IgD-negative memory B cell (primary cell): Measurements from ENCODE around the gene SRD5A1. TPM values are rescaled to one million over a fixed set of nuclear protein-coding genes. Genes with fewer than 3 reads are reported as not detected.

Experiments used
- H3K27ac Mint-ChIP-seq, 3 donors: one replicate each; pipeline ENCODE4 v1.8.0; 2020 to 2022; ENCODE audit warnings: mild to moderate bottlenecking in 3 of 3, mixed read lengths in 3 of 3, moderate library complexity in 1 of 3
- H3K27me3 Mint-ChIP-seq: one replicate; pipeline ENCODE4 v1.8.0; 2021; ENCODE audit warnings: mixed read lengths
- H3K36me3 Mint-ChIP-seq: one replicate; pipeline ENCODE4 v1.8.0; 2020; ENCODE audit warnings: mild to moderate bottlenecking, mixed read lengths
- H3K4me1 Mint-ChIP-seq, 3 donors: one replicate each; pipeline ENCODE4 v1.8.0; 2020 to 2022; ENCODE audit warnings: mixed read lengths in 3 of 3, mild to moderate bottlenecking in 1 of 3
- H3K4me3 Mint-ChIP-seq, 4 donors: one replicate each; pipeline ENCODE4 v1.8.0; 2020 to 2022; ENCODE audit warnings: mild to moderate bottlenecking in 4 of 4, mixed read lengths in 4 of 4, moderate library complexity in 3 of 4
- H3K9me3 Mint-ChIP-seq, 3 donors: one replicate each; pipeline ENCODE4 v1.8.0; 2020 to 2021; ENCODE audit warnings: mixed read lengths in 3 of 3, mild to moderate bottlenecking in 1 of 3
- polyA plus RNA-seq: library from polyadenylated mRNA; unstranded; fragments of 300-500 nt; fragmentation: Illumina TruSeq; gene quantifications from one replicate; pipeline ENCODE4 v1.2.3, GENCODE V29; 2021

Gene SRD5A1
- polyA plus RNA-seq: 14.9 TPM

GRCh38 chr5:6632888-6633468, at the start of gene SRD5A1, which contains the start of gene NSUN2:
TSS of gene SRD5A1 (plus strand) at chr5:6633440. CDS start at chr5:6633577, 137 bp downstream.
TSS of gene NSUN2 (minus strand) at chr5:6633044. CDS start at chr5:6632979, 65 bp downstream.
- no peaks in the 10 kb centered on the region for H3K9me3 Mint-ChIP-seq
- H3K4me3 Mint-ChIP-seq: peak within 1 kb of the TSS; percentile 88 to 100 (median 98)
- no peaks in the 10 kb centered on the region for H3K27me3 Mint-ChIP-seq
- peaks cover 22 to 32% (median 28%) of the 10 kb centered on the region in 3 donors for H3K4me1 Mint-ChIP-seq
- H3K36me3 Mint-ChIP-seq: no peaks in the 10 kb centered on the region
- H3K27ac Mint-ChIP-seq: peak within 1 kb of the TSS; percentile 99 to 100 (median 100)

GRCh38 chr5:6584101-6584645, 49.1 kb upstream of the SRD5A1 start:
- Mint-ChIP-seq H3K4me3 (peak overlapping the region in 2 of 4 donors; percentile 64 to 81), H3K27ac (no peak overlapping the region), H3K9me3 (peaks cover 0 to 3% (median 0%) of the 10 kb centered on the region in 3 donors), H3K4me1 (peaks cover 0 to 2% (median 0%) of the 10 kb centered on the region in 3 donors), H3K36me3 (no peaks in the 10 kb centered on the region), H3K27me3 (peaks cover 35% of the 10 kb centered on the region)

- Mint-ChIP-seq H3K36me3 (no peaks in the 10 kb centered on the region), H3K27me3 (peaks cover 35% of the 10 kb centered on the region), H3K27ac (no peak overlapping the region), H3K4me3 (no peak overlapping the region), H3K9me3 (peaks cover 0 to 3% (median 0%) of the 10 kb centered on the region in 3 donors), H3K4me1 (peaks cover 0 to 2% (median 0%) of the 10 kb centered on the region in 3 donors)
Measured at GRCh38 chr5:6584727-6585126, 48.5 kb upstream of the SRD5A1 start.

- peaks cover 0 to 2% (median 0%) of the 10 kb centered on the region in 3 donors for H3K4me1 Mint-ChIP-seq
- H3K4me3 Mint-ChIP-seq: no peak overlapping the region
- H3K9me3 Mint-ChIP-seq: peaks cover 0 to 3% (median 0%) of the 10 kb centered on the region in 3 donors
- H3K27me3 Mint-ChIP-seq: peaks cover 32% of the 10 kb centered on the region
- H3K27ac Mint-ChIP-seq: no peak overlapping the region
- H3K36me3 Mint-ChIP-seq: no peaks in the 10 kb centered on the region
Measured at GRCh38 chr5:6585168-6585567, 48.1 kb upstream of the SRD5A1 start.

- H3K27me3 Mint-ChIP-seq: peaks cover 29% of the 10 kb centered on the region
Measured at GRCh38 chr5:6585939-6586646, 47.1 kb upstream of the SRD5A1 start.

GRCh38 chr5:6586647-6587042, 46.6 kb upstream of the SRD5A1 start:
- Mint-ChIP-seq H3K9me3 (peaks cover 0 to 3% (median 2%) of the 10 kb centered on the region in 3 donors), H3K4me3 (no peak overlapping the region), H3K4me1 (peaks cover 0 to 3% (median 2%) of the 10 kb centered on the region in 3 donors), H3K27ac (no peak overlapping the region), H3K36me3 (no peaks in the 10 kb centered on the region), H3K27me3 (peaks cover 27% of the 10 kb centered on the region)

More at GRCh38 chr5:6585939-6586646, 47.1 kb upstream of the SRD5A1 start:
- H3K9me3 Mint-ChIP-seq: peaks cover 0 to 3% (median 0%) of the 10 kb centered on the region in 3 donors
- peak overlapping the region in 1 of 4 donors; percentile 68 for H3K4me3 Mint-ChIP-seq
- peaks cover 0 to 2% (median 0%) of the 10 kb centered on the region in 3 donors for H3K4me1 Mint-ChIP-seq
- no peak overlapping the region for H3K27ac Mint-ChIP-seq
- H3K36me3 Mint-ChIP-seq: no peaks in the 10 kb centered on the region

GRCh38 chr5:6587171-6587570, 46.1 kb upstream of the SRD5A1 start:
- Mint-ChIP-seq H3K4me3 (no peak overlapping the region), H3K4me1 (peaks cover 0 to 6% (median 3%) of the 10 kb centered on the region in 3 donors), H3K27me3 (peaks cover 24% of the 10 kb centered on the region), H3K36me3 (no peaks in the 10 kb centered on the region), H3K27ac (no peak overlapping the region), H3K9me3 (peaks cover 0 to 5% (median 3%) of the 10 kb centered on the region in 3 donors)

GRCh38 chr5:6590581-6590980, 42.7 kb upstream of the SRD5A1 start:
- H3K4me3 Mint-ChIP-seq: no peak overlapping the region
- no peaks in the 10 kb centered on the region for H3K36me3 Mint-ChIP-seq
- H3K27ac Mint-ChIP-seq: peak overlapping the region in 1 of 3 donors; percentile 3
- H3K9me3 Mint-ChIP-seq: peaks cover 0 to 5% (median 3%) of the 10 kb centered on the region in 3 donors
- peaks cover 11% of the 10 kb centered on the region for H3K27me3 Mint-ChIP-seq
- peaks cover 0 to 6% (median 2%) of the 10 kb centered on the region in 3 donors for H3K4me1 Mint-ChIP-seq

GRCh38 chr5:6591671-6592288, 41.5 kb upstream of the SRD5A1 start:
- peaks cover 0 to 7% (median 2%) of the 10 kb centered on the region in 3 donors for H3K4me1 Mint-ChIP-seq
- peaks cover 0 to 5% (median 3%) of the 10 kb centered on the region in 3 donors for H3K9me3 Mint-ChIP-seq
- H3K27ac Mint-ChIP-seq: no peak overlapping the region
- peak overlapping the region in 1 of 4 donors; percentile 14 for H3K4me3 Mint-ChIP-seq
- H3K27me3 Mint-ChIP-seq: peaks cover 1% of the 10 kb centered on the region
- H3K36me3 Mint-ChIP-seq: peaks cover 1% of the 10 kb centered on the region

- Mint-ChIP-seq H3K27me3 (no peaks in the 10 kb centered on the region), H3K4me1 (peaks cover 0 to 7% (median 2%) of the 10 kb centered on the region in 3 donors), H3K27ac (no peak overlapping the region), H3K4me3 (no peak overlapping the region), H3K36me3 (peaks cover 7% of the 10 kb centered on the region), H3K9me3 (peaks cover 0 to 5% (median 0%) of the 10 kb centered on the region in 3 donors)
Measured at GRCh38 chr5:6592601-6593000, 40.6 kb upstream of the SRD5A1 start.

- H3K27me3 Mint-ChIP-seq: no peaks in the 10 kb centered on the region
- H3K4me1 Mint-ChIP-seq: peaks cover 0 to 7% (median 2%) of the 10 kb centered on the region in 3 donors
- H3K27ac Mint-ChIP-seq: no peak overlapping the region
- H3K9me3 Mint-ChIP-seq: peaks cover 0 to 5% (median 0%) of the 10 kb centered on the region in 3 donors
- peaks cover 11% of the 10 kb centered on the region for H3K36me3 Mint-ChIP-seq
- H3K4me3 Mint-ChIP-seq: no peak overlapping the region
Measured at GRCh38 chr5:6593148-6594016, 39.9 kb upstream of the SRD5A1 start.

GRCh38 chr5:6594066-6594465, 39.2 kb upstream of the SRD5A1 start:
- Mint-ChIP-seq H3K27me3 (no peaks in the 10 kb centered on the region), H3K4me1 (peaks cover 0 to 7% (median 2%) of the 10 kb centered on the region in 3 donors), H3K27ac (no peak overlapping the region), H3K9me3 (peaks cover 0 to 5% (median 0%) of the 10 kb centered on the region in 3 donors), H3K36me3 (peaks cover 12% of the 10 kb centered on the region), H3K4me3 (no peak overlapping the region)

- Mint-ChIP-seq H3K36me3 (peaks cover 13% of the 10 kb centered on the region), H3K27ac (no peak overlapping the region), H3K27me3 (no peaks in the 10 kb centered on the region), H3K4me1 (peaks cover 0 to 7% (median 2%) of the 10 kb centered on the region in 3 donors), H3K9me3 (peaks cover 0 to 5% (median 0%) of the 10 kb centered on the region in 3 donors), H3K4me3 (no peak overlapping the region)
Measured at GRCh38 chr5:6595405-6595804, 37.8 kb upstream of the SRD5A1 start.

GRCh38 chr5:6596388-6596787, 36.9 kb upstream of the SRD5A1 start:
- H3K4me1 Mint-ChIP-seq: peaks cover 0 to 7% (median 2%) of the 10 kb centered on the region in 3 donors
- peaks cover 13% of the 10 kb centered on the region for H3K36me3 Mint-ChIP-seq
- no peak overlapping the region for H3K27ac Mint-ChIP-seq
- no peak overlapping the region for H3K4me3 Mint-ChIP-seq
- peaks cover 0 to 5% (median 0%) of the 10 kb centered on the region in 3 donors for H3K9me3 Mint-ChIP-seq
- H3K27me3 Mint-ChIP-seq: no peaks in the 10 kb centered on the region
